ENCODE results near the gene CEP164. TPM values are rescaled to one million over a fixed set of nuclear protein-coding genes. Genes with fewer than 3 reads are reported as not detected.
"Not testable (repeated sequence)": the region's sequence is repeated elsewhere in the genome, so short reads cannot be mapped to it uniquely, and the experiment has no call there.

The CEP164 gene
- total RNA-seq, 1 donor from 2014 or later, result 49.3 TPM

DNA sequence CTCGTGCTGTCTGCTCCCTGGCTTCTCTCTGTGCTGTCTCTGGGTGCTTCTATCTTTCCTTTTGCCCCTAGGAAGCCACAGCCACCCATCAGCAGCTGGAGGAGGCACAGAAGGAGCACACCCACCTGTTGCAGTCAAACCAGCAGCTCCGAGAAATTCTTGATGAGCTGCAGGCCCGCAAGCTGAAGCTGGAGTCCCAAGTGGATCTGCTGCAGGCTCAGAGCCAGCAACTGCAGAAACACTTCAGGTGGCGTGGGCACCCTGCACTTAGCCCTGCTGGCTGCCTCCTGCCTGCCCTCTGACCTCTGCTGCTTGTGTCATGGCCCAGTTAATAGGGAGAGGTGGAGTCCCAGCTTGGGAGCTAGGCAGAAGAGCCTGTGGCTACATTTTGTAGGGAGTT, 67.8 kb downstream of the CEP164 start:
- DNase-seq (ENCODE audit: low spot score), result no peak

DNA sequence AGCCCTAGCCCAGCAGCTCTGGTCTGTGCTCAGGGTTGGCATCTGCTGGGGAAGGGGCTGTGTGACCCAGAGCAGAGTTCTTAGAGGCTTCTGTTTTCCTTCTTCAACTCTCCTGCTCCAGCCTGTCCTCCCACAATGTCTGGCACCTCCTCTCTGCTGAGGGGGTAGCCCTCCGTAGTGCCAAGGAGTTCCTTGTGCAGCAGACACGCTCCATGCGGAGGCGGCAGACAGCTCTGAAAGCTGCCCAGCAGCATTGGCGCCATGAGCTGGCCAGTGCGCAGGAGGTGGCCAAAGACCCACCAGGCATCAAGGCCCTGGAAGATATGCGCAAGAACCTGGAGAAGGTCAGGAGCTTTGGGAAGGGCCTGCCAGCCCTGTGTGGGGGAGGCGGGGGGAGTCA, 69.3 kb downstream of the CEP164 start:
- no peak for DNase-seq (ENCODE audit: low spot score)

DNA sequence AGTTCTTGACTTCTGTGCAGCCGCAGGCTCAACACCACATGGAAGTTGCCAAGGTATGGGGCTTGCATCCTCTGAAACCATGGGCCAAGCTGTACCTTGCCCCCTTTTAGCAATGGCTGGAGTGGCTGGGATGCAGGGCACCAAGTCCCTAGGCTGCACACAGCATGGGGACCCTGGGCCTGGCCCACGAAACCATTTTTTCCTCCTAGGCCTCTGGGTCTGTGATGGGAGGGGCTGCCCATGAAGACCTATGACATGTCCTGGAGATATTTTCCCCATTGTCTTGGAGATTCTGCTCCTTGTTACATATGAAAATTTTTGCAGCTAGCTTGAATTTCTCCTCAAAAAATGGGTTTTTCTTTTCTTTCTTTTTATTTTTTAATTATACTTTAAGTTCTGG, 71.0 kb downstream of the CEP164 start:
- not testable (repeated sequence) for DNase-seq (ENCODE audit: low spot score)

DNA sequence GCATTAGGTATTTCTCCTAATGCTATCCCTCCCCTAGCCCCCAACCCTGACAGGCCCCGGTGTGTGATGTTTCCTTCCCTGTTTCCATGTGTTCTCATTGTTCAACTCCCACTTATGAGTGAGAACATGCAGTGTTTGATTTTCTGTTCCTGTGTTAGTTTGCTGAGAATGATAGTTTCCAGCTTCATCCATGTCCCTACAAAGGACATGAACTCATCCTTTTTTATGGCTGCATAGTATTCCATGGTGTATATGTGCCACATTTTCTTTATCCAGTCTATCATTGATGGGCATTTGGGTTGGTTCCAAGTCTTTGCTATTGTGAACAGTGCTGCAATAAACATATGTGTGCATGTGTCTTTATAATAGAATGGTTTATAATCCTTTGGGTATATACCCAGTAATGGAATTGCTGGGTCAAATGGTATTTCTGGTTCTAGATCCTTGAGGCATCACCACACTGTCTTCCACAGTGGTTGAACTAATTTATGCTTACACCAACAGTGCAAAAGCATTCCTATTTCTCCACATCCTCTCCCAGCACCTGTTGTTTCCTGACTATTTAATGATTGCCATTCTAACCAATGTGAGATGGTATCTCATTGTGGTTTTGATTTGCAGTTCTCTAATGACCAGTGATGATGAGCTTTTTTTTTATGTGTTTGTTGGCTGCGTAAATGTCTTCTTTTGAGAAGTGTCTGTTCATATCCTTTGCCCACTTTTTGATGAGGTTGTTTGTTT, 71.6 kb downstream of the CEP164 start:
- DNase-seq (ENCODE audit: low spot score), result not testable (repeated sequence)

DNA sequence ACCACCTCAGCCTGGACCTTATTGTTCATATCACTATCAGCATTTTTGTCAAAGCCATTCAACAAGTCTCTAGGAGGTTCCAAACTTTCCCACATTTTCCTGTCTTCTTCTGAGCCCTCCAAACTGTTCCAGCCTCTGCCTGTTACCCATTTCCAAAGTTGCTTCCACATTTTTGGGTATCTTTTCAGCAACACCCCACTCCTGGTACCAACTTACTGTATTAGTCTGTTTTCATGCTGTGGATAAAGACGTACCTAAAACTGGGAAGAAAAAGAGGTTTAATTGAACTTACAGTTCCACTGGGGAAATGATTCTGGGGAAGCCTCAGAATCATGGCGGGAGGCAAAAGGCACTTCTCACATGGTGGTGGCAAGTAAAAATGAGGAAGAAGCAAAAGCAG, 78.2 kb downstream of the CEP164 start:
- not testable (repeated sequence) for DNase-seq (ENCODE audit: low spot score)

DNA sequence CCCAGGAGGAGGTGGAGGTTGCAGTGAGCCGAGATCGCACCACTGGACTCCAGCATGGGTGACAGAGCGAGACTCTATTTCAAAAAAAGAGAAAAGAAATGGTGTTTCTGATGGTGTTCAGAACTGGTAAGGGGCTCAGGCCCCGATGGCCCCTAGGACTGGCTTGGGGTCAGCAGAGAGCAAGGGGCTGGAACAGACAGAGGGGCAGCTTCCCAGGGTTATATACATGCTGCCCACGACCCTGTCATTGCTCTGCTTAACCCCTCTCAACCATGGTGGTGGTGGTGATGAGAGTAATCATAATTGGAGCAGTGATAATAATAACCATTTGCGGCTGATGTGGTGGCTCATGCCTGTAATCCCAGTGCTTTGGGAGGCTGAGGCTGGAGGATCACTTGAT, 79.4 kb downstream of the CEP164 start:
- no peak for DNase-seq (ENCODE audit: low spot score)

DNA sequence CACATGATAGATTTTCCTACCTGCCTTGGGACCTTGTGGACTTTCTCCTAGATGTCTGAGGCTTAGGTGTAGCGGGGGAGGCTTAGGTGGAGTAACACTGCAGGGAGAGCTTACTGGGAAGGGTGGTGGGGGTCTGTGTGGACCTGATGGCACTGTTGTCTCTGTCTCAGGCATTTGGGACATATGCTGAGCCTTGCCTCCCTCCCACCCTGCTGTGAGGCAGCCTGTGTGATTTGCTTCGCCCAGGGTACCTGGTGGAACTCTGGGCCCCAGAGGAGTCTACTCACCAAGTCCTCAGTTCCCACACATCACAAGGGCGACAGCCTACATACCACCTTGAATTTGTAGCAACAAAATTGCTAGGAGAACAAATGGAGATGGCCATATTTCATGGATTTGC, 80.7 kb downstream of the CEP164 start:
- DNase-seq (ENCODE audit: low spot score), result no peak

DNA sequence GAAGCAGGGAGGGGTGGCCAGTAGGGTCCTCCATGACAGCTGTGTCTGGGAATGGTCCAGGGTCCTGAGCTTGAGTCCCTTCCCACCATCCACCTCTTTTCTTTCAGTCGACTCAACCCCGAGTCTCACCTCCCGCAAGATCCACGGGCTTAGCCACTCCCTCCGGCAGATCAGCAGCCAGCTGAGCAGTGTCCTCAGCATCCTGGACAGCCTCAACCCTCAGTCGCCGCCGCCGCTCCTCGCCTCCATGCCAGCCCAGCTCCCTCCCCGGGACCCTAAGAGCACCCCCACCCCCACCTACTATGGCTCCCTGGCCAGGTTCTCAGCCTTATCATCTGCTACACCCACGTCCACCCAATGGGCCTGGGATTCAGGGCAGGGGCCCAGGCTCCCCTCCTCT, 81.9 kb downstream of the CEP164 start:
- DNase-seq (ENCODE audit: low spot score), result no peak

DNA sequence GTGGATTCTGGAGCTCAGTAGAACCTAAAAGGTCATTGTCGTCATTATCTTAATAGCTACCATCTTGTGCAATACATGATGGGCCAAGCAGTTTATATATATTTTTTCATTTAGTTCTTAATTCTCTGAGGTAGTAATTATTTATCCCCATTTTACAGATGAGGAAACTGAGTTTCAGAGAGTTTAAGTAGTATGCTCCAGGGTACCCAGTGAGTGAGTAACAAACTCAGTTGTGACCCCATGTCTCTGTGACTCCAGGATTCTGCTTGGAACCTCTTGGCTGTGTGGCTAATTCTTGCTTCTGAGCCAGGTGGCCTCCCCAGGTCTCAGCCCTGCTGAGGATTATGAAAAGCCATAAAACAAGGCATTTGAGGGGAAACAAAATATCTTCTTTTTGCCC, 82.6 kb downstream of the CEP164 start:
- no peak for DNase-seq (ENCODE audit: low spot score)

DNA sequence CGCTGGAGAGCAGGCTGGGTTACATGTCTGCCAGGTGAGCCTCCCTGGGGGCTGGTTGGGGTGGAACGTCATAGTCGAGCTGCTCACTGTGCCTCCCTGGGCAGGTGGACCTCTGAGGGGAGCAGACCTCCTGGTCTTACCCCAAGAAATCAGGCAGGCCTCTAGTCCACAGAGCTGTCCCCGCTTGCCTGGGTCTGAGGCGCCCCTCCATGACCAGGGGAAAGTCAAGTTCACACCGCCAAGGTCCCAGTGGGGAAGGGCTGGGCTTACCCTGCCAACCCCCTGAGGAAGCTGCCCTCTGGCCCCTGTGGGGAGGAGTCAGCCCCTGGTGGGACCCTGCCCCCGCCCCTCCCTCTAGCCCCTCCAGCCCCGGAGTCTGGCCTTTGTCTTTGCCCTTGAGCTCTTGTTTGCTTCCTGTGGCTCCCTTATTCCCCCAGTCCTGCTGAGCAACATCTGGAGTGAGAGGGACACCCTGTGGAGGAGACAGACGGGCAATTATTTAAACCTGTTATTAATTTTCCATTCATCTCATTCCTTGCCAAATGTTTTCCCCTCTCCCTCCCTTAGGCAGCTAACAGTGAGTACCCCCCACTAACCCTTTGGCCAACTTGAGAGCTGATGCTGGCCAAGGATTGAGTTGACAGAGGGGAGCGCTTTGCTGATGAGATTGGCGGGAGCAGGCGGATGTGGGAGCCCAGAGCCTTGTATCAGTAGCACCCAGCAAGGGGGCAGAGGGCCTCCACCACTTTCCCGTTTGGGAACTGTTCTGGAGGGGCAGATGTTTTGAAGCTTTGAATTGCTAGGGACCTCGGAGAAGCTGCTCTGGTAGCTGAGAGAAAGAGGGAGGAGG, 83.4 kb downstream of the CEP164 start:
- no peak for DNase-seq (ENCODE audit: low spot score)

DNA sequence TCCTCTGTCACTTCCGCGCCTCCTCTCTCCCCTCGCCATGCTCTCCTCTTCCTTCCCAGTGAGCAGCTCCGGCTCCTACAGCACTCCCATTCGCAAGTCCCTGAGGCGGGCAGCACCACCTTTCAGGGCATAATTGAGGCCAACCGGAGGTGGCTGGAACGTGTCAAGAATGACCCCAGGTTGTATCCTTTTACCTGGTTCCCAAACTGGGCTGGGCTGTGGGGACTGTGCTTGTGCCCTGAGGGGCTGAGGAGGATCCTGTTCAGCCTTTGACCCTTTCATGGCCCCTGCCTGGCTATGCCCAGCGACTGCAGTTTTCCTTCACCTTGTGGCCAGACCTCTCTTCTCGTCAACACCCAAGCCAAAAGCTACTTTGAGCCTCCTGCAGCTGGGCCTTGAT, 84.1 kb downstream of the CEP164 start:
- DNase-seq (ENCODE audit: low spot score), result no peak

DNA sequence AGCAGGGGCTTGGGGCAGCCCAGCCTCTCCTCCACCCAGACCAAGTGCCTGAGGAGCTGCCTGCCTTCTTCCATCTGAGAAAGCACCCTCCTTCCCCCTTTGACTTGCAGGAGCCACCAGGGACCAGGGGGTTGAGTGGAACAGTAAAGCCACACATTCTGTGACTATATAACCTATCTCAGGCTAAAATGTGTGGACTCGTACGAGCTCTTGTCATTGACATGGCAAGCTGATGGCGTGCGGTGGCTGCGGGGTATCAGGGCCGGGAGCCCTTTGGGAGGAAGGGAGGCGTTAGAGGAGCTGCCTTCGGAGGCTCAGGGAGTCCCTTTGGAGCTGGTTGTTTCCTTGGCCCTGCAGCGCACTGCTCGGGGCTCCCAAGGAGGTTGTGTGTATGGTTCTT, 84.5 kb downstream of the CEP164 start:
- DNase-seq (ENCODE audit: low spot score), result no peak

DNA sequence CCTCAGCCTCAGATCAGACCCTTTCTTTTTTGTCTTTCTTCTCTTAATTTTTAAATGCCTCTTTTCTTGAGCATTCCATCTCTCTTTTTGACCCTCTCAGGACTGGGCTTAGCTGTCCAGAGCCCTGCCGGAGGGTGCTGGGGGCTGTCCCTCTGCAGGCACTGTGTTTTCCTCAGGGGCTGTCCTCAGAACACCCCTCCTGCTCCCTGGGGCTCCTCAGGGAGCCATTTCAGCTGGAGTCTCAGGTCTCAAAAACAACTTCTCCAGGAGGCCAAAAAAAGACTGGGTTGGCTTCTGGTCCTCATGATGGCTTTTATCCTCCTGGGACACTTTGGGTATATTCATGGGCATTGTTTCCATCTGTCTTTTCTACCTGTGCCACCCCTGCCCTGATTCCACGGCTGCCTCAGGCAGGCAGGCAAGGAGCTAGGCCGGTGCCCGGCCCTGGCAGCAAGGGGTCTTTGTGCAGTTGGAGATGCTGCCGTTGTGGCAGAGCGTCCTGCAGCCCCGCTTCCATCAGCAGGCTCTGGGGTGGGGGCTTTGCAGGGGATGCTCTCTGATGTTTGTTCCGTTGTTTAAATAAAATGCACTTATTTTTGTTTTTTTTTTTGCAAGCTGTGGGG, 85.1 kb downstream of the CEP164 start:
- DNase-seq (ENCODE audit: low spot score), result no peak

DNA sequence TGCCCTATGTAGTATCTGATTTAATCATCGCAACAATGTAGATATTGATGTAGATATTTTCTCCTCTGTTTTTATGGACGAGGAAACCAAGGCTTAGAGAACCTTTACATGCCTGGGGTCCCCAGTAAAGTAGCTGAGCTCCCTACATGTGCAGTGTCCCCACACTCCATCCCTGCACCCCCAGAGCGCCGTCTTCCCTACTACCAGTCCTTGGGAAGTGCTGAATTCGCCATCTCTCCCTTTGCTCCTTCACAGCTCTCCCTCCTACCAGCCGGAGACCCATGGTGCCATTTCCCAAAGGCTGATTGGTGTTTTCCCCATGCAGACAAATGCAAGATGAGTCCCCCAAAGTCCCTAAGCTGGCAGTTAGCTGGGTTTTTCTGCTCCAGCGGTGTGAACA, 86.0 kb downstream of the CEP164 start:
- no peak for DNase-seq (ENCODE audit: low spot score)

DNA sequence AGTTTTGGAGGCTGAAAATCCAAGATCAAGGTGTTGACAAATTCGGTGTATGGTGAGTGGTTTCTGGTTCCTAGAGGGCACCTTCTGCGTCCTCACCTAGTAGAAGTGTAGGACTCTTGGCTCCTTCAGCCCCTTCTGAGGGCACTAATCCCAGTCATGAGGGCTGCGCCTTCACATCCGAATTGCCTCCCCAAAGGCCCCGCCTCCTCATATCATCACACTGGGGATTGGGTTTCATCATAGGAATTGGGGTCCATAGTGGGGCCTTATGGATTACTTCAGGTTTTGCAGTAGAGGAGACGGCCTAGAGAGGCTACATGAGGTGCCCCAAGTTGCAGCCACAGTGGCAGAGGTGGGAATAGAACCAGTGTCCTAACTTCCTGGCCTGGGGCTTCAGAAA, 87.1 kb downstream of the CEP164 start:
- no peak for DNase-seq (ENCODE audit: low spot score)

DNA sequence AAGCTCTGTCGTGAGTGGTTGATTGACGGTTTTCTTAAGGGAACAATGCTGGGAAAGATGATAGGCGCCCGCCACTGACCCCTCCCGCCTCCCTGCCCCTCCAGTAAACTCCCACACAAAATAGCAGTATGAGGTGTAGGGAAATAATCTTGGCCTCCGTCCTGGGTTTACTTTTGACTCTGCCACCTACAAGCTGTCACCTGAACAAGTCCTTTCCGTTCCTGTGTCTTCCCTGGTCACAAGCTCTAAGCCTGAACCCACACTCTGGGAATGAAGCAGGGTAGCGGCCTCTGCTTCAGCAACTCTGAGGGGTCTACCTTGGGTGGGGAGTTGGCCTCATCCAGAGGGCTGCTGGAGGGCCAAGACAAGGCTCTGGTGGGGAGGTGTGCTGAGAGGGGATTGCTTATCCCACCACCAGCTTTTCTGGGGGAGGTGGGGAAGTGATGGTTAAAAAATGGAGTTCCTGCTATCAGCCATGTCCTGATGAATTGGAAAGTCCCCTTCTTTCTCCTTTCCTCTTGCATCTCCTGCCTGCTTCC, 87.8 kb downstream of the CEP164 start:
- DNase-seq (ENCODE audit: low spot score), result no peak

DNA sequence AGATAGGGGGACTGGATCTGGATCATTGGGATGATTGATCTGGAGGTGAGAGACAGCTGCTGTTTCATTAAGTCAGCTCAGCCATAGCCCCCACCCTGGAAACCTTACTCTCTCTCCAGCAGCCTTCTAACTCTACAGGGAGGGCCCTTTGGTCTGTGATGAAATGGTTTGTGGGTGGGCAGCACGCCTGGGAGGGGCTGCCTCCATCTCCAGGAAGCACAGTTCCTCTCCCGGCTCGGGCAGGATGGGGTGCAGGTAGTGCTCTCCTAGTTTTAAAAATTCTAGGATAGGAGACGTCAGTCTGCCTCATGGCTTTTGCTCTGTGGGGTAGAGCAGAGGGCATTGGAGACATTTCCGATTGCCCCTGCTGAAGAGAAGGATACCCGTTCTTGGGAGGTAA, 89.7 kb downstream of the CEP164 start:
- no peak for DNase-seq (ENCODE audit: low spot score)

DNA sequence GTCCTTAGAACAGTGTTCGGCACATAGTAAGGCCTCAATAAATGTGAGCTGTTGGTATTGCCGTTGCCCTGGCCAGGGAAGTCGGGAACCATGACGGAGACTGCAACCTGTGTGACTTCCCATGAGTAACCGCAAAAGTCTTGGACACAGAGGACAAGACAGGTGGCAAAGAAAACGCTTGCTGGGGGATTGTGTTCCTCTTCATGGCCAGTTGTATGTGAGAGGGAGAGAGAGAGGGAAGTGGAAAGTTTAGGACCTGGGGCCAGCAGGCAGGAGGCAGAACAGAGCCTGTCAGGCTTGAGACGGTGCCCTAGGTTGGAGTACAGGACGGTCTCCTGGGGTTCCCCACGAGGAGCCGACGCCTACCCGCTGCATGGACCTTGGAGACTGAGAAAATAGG, 90.2 kb downstream of the CEP164 start:
- no peak for DNase-seq (ENCODE audit: low spot score)

DNA sequence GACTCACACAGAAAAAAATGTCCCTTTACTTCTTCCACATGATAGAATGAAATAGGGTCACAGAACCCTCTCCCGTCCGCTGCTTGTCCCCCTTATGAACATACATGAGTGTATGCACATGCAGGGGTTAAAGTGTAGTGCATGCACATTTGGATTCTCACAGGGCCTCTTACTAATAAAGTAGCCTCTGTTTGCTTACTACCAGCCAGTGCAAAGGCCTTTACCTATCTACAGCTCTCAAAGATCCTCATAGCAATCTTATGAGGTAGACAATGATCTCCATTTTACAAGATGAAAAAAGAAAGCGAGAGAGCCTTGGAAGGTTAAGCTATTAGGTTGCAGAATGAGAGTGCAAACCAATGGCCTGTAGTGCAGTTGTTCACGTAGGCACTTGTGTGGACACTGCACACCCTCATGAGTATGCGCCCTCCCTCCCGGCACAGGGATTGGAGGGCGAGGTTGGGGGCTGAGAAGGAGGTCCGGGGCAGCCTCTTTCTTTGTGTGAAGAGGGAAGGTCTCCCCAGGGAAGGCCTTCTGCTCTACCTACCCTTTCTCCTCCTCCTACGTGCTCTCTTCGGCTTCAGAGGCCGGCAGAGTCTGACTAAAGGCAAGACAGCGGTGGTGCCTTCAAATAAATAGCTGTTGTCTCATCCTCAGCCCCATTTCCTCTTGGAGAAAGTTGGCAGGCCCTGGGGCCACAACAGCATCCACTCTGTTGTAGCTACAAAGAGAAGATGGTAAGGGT, 91.3 kb downstream of the CEP164 start:
- DNase-seq (ENCODE audit: low spot score), result no peak

DNA sequence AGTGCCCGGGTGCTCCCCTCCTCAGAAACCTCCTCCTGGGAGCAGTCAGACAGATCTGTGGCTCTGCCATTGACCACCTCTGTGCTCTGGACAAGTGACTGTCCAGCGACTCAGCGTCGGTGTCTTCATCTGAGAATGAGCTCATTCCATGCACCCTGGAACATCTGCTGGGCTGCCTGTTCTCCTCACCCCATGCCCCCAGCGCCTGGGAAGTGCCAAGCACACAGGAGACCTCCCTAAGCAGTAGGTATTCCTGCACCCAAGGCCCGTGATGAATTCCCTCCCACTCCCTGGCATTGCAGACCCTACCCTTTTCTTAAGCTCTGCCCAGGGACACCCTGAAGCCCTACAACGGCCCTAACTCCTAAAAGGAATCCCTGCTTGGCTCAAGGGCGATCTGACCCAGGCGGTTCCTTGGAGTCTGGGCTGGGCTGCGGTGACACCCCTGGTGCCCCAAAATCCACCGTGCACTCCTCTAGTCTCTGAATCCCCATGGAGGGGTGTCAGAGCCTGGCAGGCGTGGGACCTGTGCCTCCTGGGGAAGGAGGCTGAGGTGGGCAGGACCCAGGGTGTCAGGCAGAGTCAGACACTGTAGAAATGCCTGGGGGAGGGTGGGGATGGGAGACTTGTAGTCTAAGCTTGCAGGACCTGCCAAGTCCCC, 92.0 kb downstream of the CEP164 start:
- DNase-seq (ENCODE audit: low spot score), result no peak

DNA sequence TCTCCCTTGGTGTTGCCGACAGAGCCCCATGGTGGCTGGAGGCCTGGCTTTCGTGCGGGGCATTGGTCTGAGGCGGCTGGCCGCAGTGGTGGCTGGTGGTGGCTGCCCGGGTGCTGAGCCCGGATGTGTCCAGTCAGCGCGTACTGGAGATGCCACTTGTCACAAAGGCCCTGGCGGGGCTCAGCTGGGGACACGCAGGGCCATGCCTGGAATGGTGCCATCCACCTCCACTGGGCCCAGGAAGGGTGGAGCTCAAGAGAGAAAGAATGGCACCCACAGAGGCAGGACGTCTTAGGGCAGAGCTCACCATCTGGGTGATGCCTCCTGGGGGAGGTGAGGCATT, 92.5 kb downstream of the CEP164 start:
- DNase-seq (ENCODE audit: low spot score), result no peak

All from ureter (tissue), 1 donor.